ENCODE results near the gene WDR76.

GRCh38 chr15:43900996-43901395 is 74.2 kb downstream of the WDR76 start:
- TF ChIP-seq POLR2AphosphoS5 (IDR thresholded peaks at IDR 0.05; ENCODE audit: low read depth, low read length) (no peak), USF1 (IDR thresholded peaks at IDR 0.05; ENCODE audit: borderline replicate concordance, low read depth) (no peak), REST (IDR thresholded peaks at IDR 0.05; ENCODE audit: low read depth, low read length) (no peak), FOSL2 (IDR thresholded peaks at IDR 0.05; ENCODE audit: borderline replicate concordance, low read depth) (no peak), USF2 (IDR thresholded peaks at IDR 0.05; ENCODE audit: borderline replicate concordance, low read depth, low read length) (no peak), CTCF (IDR thresholded peaks at IDR 0.05) (no peak), RAD21 (IDR thresholded peaks at IDR 0.05; ENCODE audit: low read length) (no peak), MAX (IDR thresholded peaks at IDR 0.05; ENCODE audit: low read depth) (no peak), EZH2phosphoT487 (IDR thresholded peaks at IDR 0.05; ENCODE audit: borderline replicate concordance, low read depth) (no peak)

Data from SK-N-SH (cell line).